Uterus (tissue), 2 donors: ENCODE results near the gene NTPCR.

Experiments
- POLR2A ChIP-seq, 2 donors: fragments of 450-650 bp; IDR thresholded peaks; one replicate each; pipeline ENCODE4 v1.6.1; 2016; ENCODE audit warnings: antibody characterized with exemption in 2 of 2, mild to moderate bottlenecking in 1 of 2, moderate library complexity in 1 of 2
- TF ChIP-seq, protein P1 (sequence below), 4 experiments: fragments of 200-600 bp in 2 of 4; fragments of 450-650 bp in 2 of 4; sonication (generic) in 2 of 4; IDR thresholded peaks; one replicate each; pipeline ENCODE4 v1.5.1; 2016 to 2019; ENCODE audit warnings: antibody characterized with exemption in 4 of 4, mild to moderate bottlenecking in 2 of 4, moderate library complexity in 1 of 4

DNA sequence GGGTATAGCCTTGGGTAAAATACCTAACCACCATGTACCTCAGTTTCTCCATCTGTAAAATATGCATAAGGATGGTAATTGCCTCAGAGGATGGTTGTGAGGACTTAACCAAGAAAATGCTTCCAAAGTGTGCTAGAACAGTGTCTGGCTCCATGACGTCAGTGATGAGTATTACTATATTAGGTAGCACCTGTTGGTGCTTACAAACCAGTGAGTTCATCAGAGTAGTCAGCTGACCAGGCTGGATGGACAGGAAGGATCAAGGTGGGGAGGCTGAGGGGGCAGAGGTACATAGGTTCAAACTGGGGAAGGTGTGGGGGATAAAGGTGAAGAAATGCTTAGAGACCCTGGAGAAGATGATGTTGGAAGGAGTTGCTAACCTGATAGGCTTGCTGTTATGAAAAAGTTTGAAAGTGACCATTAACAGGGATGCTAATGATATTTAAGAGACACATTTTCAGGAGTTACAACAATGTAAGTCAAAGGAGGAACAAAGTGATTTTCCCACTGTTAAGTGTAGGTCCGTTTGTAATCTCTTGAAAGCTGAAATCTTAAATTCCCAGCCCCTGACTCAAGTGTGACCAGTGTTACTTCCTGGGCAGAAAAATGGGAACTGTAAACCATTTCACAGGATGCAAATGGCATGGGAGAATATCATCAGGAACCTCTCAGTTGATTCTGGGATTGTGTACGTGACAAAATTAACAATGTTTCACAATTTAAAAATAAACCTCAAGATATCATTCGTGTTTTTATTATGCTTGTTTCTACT, 4.4 kb downstream of the NTPCR start:
- TF ChIP-seq, protein P1, sequence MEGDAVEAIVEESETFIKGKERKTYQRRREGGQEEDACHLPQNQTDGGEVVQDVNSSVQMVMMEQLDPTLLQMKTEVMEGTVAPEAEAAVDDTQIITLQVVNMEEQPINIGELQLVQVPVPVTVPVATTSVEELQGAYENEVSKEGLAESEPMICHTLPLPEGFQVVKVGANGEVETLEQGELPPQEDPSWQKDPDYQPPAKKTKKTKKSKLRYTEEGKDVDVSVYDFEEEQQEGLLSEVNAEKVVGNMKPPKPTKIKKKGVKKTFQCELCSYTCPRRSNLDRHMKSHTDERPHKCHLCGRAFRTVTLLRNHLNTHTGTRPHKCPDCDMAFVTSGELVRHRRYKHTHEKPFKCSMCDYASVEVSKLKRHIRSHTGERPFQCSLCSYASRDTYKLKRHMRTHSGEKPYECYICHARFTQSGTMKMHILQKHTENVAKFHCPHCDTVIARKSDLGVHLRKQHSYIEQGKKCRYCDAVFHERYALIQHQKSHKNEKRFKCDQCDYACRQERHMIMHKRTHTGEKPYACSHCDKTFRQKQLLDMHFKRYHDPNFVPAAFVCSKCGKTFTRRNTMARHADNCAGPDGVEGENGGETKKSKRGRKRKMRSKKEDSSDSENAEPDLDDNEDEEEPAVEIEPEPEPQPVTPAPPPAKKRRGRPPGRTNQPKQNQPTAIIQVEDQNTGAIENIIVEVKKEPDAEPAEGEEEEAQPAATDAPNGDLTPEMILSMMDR (IDR thresholded peaks at IDR 0.05) = no peak
- TF ChIP-seq POLR2A (IDR thresholded peaks at IDR 0.05) = no peak
